Activated CD4-positive, alpha-beta T cell treated with anti-CD3 and anti-CD28 coated beads for 1 hour (primary cell): ENCODE measurements around the gene AP3M1.
"Not testable (repeated sequence)": the region's sequence is repeated elsewhere in the genome, so short reads cannot be mapped to it uniquely, and the experiment has no call there.

Experiments
- DNase-seq: peaks from one replicate; pipeline ENCODE4 v3.0.0-alpha.2; 2020

AP3M1 gene

GRCh38 chr10:74150204-74150989, at the start of gene AP3M1:
TSS of gene AP3M1 (minus strand) at chr10:74150828. CDS start at chr10:74138379, 12,449 bp downstream.
- DNase-seq = peak; percentile 70

GRCh38 chr10:74199315-74199714, 48.7 kb upstream of the AP3M1 start:
- DNase-seq = no peak

- DNase-seq = no peak
These were observed 44.4 kb upstream of the AP3M1 start for GRCh38 chr10:74194999-74195398.

GRCh38 chr10:74194545-74194944, 43.9 kb upstream of the AP3M1 start:
- no peak for DNase-seq

GRCh38 chr10:74190494-74190893, 39.9 kb upstream of the AP3M1 start:
- DNase-seq = no peak

- no peak for DNase-seq
These were observed 39.4 kb upstream of the AP3M1 start for GRCh38 chr10:74189999-74190421.

- DNase-seq = not testable (repeated sequence)
These were observed 38.0 kb upstream of the AP3M1 start for GRCh38 chr10:74188617-74189016.

GRCh38 chr10:74187237-74187636, 36.6 kb upstream of the AP3M1 start:
- DNase-seq = no peak

- no peak for DNase-seq
These were observed 36.0 kb upstream of the AP3M1 start for GRCh38 chr10:74186678-74187077.

- no peak for DNase-seq
These were observed 28.6 kb upstream of the AP3M1 start for GRCh38 chr10:74179111-74179710.

- no peak for DNase-seq
These were observed 27.6 kb upstream of the AP3M1 start for GRCh38 chr10:74178042-74178791.

- peak; percentile 18 for DNase-seq
These were observed 26.6 kb upstream of the AP3M1 start for GRCh38 chr10:74177140-74177677.

GRCh38 chr10:74176380-74177139, 25.9 kb upstream of the AP3M1 start:
- peak; percentile 94 for DNase-seq

GRCh38 chr10:74175510-74176379, 25.1 kb upstream of the AP3M1 start:
- no peak for DNase-seq

- no peak for DNase-seq
These were observed 23.9 kb upstream of the AP3M1 start for GRCh38 chr10:74174521-74174920.

- no peak for DNase-seq
These were observed 21.0 kb upstream of the AP3M1 start for GRCh38 chr10:74171625-74172024.

GRCh38 chr10:74167443-74167842, 16.8 kb upstream of the AP3M1 start:
- no peak for DNase-seq

GRCh38 chr10:74165530-74165901, 14.9 kb upstream of the AP3M1 start:
- no peak for DNase-seq

GRCh38 chr10:74164716-74165529, 14.3 kb upstream of the AP3M1 start:
- no peak for DNase-seq

GRCh38 chr10:74163319-74164068, 12.9 kb upstream of the AP3M1 start:
- DNase-seq = no peak
